NCI-H748 (cell line): ENCODE results near the gene STKLD1.

Experiments used
- DNase-seq: peaks from one replicate; lab custom pipeline; 2025; ENCODE audit not compliant: unreplicated experiment; lab: John Stamatoyannopoulos, UW

Gene STKLD1

DNA sequence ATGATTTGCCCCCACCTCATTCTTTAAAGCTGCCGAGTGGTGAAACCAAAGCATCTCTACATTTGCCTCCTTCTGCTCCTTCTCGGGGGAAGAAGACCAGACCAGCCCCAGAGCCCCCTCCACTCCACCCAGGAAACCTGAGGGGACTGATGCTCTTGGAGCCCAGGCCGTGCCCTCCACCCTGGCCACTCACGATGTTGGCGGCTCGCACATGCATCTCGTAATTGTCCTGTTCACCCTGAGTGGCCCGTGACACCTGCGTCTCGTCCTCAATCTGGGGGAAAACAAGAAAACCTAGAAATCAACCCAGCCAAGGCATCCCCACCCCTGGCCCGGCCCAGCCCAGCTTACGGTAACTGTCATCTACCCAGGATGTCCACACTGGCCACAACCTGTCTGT, 31.2 kb upstream of the STKLD1 start:
- DNase-seq: no peak

DNA sequence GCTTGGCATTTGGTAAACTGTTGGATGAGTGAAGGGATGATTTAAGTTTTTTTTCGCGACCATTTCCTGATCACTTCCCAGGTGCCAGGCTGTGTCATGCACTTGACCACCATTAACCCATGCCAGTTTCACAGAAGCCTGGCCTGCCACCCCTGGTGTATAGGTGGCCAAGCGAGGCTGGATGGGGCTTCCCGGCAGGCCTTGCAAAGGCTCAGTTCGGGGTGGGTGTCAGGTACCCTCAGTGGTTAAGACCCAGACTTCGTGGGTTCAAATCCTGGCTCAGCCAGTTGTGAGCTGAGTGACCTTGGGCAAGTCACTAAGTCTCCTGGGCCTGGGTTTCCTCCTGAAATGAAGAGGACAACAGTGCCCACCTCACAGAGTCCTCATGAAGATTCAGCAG, 30.6 kb upstream of the STKLD1 start:
- no peak for DNase-seq

- DNase-seq: no peak
These were observed 30.0 kb upstream of the STKLD1 start for GRCh38 chr9:133346021-133346785.

GRCh38 chr9:133347515-133347984, 28.6 kb upstream of the STKLD1 start:
- peak; percentile 66 for DNase-seq

DNA sequence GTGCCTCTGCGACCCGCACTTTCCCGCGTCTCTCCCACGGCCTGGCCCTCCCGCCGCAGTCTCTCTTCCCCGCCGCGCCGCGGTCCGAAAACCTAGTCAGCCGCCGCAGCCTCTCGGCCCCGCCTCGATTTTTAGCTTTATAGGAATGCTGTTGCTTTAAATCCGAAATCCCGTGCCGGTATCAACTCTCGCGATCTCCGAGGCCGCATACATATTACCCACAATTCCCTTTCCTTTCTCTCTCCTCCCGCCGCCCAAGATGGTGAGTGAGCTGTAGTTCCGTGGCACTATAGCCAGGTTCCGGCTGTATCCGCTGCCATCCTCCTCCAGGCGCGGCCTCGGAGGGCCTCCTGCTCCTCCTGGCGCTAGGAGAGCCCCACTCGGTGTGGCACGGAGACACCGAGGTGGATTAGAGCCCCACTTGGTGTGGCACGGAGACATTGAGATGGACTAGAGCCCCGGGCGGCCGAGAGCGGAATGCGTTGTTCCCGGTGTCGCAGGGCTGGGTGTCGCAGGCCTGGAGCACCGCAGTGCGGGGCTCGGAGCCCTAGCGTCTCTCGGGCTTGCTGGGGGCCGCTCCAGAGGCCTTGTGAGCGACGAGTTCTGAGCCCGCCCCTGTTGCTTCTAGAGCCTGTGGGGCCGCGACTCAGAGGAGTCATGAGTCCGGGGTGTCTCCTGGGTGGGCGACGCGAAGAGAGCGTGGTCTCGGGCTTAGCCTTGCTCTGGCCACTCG, 28.0 kb upstream of the STKLD1 start, which contains the start of the genes MED22 and RPL7A:
TSS of gene MED22 (minus strand) at position 147 of the 733 bp plus-strand sequence. CDS start 1,469 bp downstream, outside the sequence.
TSS of gene RPL7A (plus strand) at position 234 of the 733 bp plus-strand sequence. CDS start at position 260, 26 bp downstream.
- peak; percentile 98 for DNase-seq

- DNase-seq: no peak
These were observed 27.2 kb upstream of the STKLD1 start for GRCh38 chr9:133348718-133349573.

GRCh38 chr9:133349965-133350616, 26.1 kb upstream of the STKLD1 start:
- DNase-seq: no peak

DNA sequence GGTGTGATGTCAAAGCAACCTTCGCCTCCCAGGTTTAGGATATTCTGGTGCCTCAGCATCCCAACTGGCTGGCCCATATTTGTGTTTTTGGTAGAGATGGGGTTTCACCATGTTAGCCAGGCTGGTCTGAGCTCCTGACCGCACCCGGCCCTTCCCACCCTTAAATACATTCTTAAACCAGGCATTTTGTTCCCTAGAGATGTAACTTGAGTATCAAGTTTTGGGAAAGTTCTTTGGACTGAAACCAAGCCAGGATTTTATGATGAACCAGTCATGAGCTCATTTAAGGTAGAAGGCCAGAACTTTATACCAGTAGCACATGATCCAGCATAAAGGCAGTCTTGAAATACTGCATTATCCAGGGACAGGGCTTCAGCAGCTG, 24.6 kb upstream of the STKLD1 start:
- DNase-seq: no peak

GRCh38 chr9:133351908-133352634, 24.1 kb upstream of the STKLD1 start:
- DNase-seq: peak; percentile 55

GRCh38 chr9:133352635-133353340, 23.4 kb upstream of the STKLD1 start:
- DNase-seq: no peak

DNA sequence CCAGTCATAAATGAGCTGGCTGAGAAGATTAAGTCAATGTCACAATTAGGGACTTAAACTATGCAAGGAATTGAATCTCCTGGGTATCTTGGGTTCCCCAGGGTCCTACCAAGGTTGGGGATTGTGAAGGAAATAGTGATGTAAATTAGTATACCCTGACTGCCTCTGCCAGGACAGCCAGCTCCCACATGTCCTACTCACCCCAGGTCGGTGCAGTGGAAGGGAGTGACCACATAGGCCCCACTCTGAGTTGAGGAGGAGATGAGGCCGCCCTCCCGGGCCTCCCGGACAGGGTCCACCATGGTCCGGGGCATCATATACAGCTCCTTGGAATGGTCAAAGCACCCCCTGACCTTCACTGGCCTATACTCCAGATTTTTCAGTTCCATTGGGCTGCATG, 22.6 kb upstream of the STKLD1 start:
- no peak for DNase-seq

DNA sequence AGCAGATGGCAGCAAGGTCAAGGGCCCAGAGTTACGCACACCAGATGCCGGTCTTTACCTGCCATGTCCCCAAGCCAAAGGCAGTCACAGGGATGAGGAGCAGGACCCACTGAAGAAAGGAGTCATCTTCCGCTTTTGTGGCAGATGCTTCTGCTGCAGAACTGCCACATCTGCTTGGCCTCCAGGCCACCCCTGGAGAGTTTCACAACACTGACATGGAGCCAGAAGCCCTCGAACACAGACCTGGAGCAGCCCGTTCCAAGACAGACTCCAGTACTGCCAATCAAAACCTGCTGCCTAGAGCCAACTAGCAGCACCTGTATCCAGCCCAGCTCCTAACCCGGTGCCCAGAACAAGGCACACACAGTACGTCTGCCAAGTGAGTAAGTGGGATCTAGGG, 21.4 kb upstream of the STKLD1 start:
- no peak for DNase-seq

DNA sequence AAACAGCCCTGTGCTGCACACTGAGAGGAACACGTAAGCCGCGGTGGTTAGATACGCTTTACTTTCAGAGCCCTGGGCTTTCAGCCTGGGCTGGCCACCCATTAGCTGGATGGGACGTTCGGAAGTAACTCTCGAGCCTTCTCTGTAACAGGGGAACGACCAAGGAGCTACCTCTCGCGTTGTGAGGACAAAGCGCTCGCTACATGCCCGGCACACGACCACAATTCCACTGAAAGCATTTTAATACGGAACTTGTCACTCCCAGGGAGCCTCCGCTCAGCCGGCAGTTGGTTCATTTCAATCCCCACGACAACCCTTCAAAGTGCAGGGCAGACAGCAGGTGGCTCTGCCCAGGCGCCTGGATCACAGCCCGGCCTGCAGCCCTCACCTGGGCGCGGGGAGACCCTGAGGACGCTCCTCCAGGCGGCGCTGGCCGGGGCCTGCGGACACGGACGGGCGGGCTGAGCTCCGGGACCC, 20.2 kb upstream of the STKLD1 start:
- DNase-seq: peak; percentile 59

DNA sequence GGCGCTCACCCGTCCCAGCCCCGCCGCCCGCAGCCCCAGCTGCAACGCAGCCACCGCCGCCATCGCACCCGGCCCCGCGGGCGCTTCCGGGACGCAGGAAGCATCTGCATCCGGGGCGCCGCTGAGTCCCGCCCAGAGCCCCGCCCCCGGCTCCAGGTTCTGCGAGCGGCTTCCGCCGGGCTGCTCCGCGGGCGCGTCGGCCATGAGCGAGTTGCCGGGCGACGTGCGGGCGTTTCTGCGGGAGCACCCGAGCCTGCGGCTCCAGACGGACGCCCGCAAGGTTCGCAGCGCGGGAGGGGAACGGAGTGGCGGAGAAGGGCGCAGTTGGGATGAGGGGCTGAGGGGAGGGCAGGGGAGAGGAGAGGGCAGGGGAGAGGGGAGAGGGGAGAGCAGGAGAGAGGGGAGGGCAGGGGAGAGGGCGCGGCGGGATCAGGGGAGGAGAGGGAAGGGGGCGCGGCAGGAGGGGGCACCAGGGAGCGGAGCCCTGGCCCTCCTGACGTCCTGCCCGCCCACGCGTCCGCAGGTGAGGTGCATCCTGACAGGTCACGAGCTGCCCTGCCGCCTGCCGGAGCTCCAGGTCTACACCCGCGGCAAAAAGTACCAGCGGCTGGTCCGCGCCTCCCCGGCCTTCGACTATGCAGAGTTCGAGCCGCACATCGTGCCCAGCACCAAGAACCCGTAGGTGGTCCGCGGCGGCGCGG, 19.6 kb upstream of the STKLD1 start, which contains the start of the genes SURF1 and SURF2:
TSS of gene SURF1 (minus strand) at position 97 of the 701 bp plus-strand sequence. CDS start at position 63, 34 bp downstream.
TSS of gene SURF2 (plus strand) at position 160 of the 701 bp plus-strand sequence. CDS start at position 203, 43 bp downstream.
- DNase-seq: peak; percentile 89

DNA sequence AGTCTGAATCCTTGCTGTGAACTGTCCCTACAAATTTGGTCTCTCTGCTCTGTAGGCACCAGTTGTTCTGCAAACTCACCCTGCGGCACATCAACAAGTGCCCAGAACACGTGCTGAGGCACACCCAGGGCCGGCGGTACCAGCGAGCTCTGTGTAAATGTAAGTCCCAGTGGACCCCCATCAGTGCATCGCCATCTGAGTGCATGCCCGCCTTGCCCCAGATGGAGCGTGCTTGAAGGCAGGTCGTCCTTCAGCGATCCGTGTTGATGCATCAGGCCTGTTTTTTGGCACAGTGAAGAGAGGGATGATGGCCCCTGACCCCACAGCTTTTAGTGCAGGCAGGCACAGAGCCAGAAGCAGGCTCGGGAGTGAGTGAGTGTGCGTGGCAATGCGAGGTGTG, 18.5 kb upstream of the STKLD1 start:
- no peak for DNase-seq

- peak; percentile 23 for DNase-seq
These were observed 16.6 kb upstream of the STKLD1 start for GRCh38 chr9:133359399-133360175.
